GM12872 (cell line): ENCODE data around the gene KMT5B.

ENCODE experiments used
- CTCF ChIP-seq: IDR thresholded peaks from 3 replicates; pipeline ENCODE4 v1.5.1; 2011; ENCODE audit warnings: low read depth, mild to moderate bottlenecking, low read length, moderate library complexity; ENCODE audit not compliant: insufficient read depth

The KMT5B gene

GRCh38 chr11:68142441-68143309, 70.4 kb downstream of the KMT5B start:
- TF ChIP-seq CTCF: no peak

GRCh38 chr11:68142028-68142412, 71.1 kb downstream of the KMT5B start:
- TF ChIP-seq CTCF: no peak

- no peak for TF ChIP-seq CTCF
These were observed 71.7 kb downstream of the KMT5B start for GRCh38 chr11:68141246-68142027.

- TF ChIP-seq CTCF: no peak
These were observed 72.4 kb downstream of the KMT5B start for GRCh38 chr11:68140496-68141245.

- no peak for TF ChIP-seq CTCF
These were observed 74.9 kb downstream of the KMT5B start for GRCh38 chr11:68138237-68138636.

GRCh38 chr11:68137833-68138232, 75.3 kb downstream of the KMT5B start:
- no peak for TF ChIP-seq CTCF

GRCh38 chr11:68136866-68137265, 76.2 kb downstream of the KMT5B start:
- TF ChIP-seq CTCF: no peak
